Fibroblast of lung (primary cell): ENCODE data around the gene KRT3.

Source experiments
- CTCF ChIP-seq, 2 donors: IDR thresholded peaks in 1 of 2; conservative IDR thresholded peaks in 1 of 2; 1 replicate in 1 of 2; 2 replicates in 1 of 2; pipeline ENCODE4 v1.5.1; 2011 to 2012; ENCODE audit warnings: low read length in 2 of 2, control low read depth in 1 of 2, inconsistent platforms in 1 of 2, low read depth in 1 of 2, mild to moderate bottlenecking in 1 of 2
- EZH2 ChIP-seq: IDR thresholded peaks from 2 replicates; pipeline ENCODE4 v1.5.1; 2012; ENCODE audit warnings: low read length, control low read depth, mild to moderate bottlenecking; ENCODE audit errors: missing control alignments

DNA sequence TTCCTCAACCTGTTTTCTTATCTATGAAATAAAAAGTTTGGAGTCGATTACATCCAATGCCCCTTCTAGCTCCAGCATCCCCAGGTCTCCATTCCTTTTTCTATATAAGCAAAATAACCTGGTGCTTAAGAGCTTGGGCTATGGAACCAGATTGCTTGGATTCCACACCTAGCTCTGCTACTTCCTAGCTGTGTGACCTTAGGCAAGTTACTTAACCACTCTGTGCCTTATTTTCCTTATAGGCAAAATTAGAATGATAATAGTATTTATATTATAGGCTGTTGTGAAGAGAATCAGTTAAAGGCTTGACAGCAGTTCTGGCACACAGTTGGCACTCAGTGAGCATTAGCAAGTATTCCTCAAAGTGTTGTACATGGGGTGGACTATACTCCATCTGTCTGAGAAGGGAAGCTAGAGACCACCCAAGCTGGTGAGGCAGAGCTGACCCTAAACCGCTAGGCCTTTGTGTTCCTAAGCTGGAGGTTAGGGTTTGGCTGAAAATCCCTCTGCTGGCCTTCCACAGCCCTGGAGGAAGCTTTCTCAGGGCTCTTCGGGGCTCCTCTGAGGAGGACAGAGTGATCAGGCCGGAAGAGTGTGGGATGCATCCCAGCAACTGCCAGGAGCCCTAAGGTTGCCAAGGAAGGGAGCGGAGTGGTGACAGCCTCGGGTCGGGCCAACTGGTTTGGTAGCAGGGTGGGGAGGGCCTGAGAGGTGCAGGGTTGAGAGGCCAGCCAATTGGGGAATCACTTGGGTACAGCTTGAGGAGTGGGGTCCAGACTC is 24.0 kb upstream of the KRT3 start:
- TF ChIP-seq CTCF (conservative IDR thresholded peaks at IDR 0.05 in 1 of 2, IDR thresholded peaks at IDR 0.05 in 1 of 2; ENCODE audit: low read depth in 1 of 2, low read length in 2 of 2): no peak
- no peak for TF ChIP-seq EZH2
